HG03432 (cell line): ENCODE results near the gene HOXD10.

Source experiments
- ATAC-seq: cut with Tn5 transposase; IDR thresholded peaks from one replicate; pipeline ENCODE4 v1.9.1; 2021; ENCODE audit warnings: mild to moderate bottlenecking, moderate library complexity; ENCODE audit not compliant: unreplicated experiment

The HOXD10 gene

GRCh38 chr2:176121190-176122051, 4.8 kb downstream of the HOXD10 start:
- no peak for ATAC-seq

GRCh38 chr2:176122052-176122682, 5.6 kb downstream of the HOXD10 start:
- ATAC-seq: no peak

- ATAC-seq: no peak
These were observed 6.3 kb downstream of the HOXD10 start, which contains the start of gene HOXD9 for GRCh38 chr2:176122683-176123410. HOXD9 (plus strand) TSS chr2:176122719; CDS start chr2:176122769, 50 bp downstream.

- no peak for ATAC-seq
These were observed 7.0 kb downstream of the HOXD10 start for GRCh38 chr2:176123411-176124109.

- ATAC-seq: no peak
These were observed 7.8 kb downstream of the HOXD10 start for GRCh38 chr2:176124110-176124946.

GRCh38 chr2:176124947-176125771, 8.6 kb downstream of the HOXD10 start:
- no peak for ATAC-seq

GRCh38 chr2:176125772-176126054, 9.1 kb downstream of the HOXD10 start:
- no peak for ATAC-seq

- ATAC-seq: no peak
These were observed 10.6 kb downstream of the HOXD10 start for GRCh38 chr2:176126929-176127773.

GRCh38 chr2:176127774-176128072, 11.1 kb downstream of the HOXD10 start:
- no peak for ATAC-seq

GRCh38 chr2:176128172-176128981, 11.8 kb downstream of the HOXD10 start:
- no peak for ATAC-seq

- ATAC-seq: no peak
These were observed 12.6 kb downstream of the HOXD10 start, which contains the start of gene HOXD8 for GRCh38 chr2:176128982-176129796. HOXD8 (plus strand) TSS chr2:176129705; CDS start chr2:176130367, 662 bp downstream.

GRCh38 chr2:176129813-176130146, 13.2 kb downstream of the HOXD10 start:
- no peak for ATAC-seq

- no peak for ATAC-seq
These were observed 13.8 kb downstream of the HOXD10 start for GRCh38 chr2:176130147-176130956.

- ATAC-seq: no peak
These were observed 14.6 kb downstream of the HOXD10 start for GRCh38 chr2:176130957-176131847.

- ATAC-seq: no peak
These were observed 15.2 kb downstream of the HOXD10 start for GRCh38 chr2:176131848-176132158.
